Ascending aorta (tissue), 2 donors: ENCODE measurements around the gene BABAM2. TPM values are rescaled to one million over a fixed set of nuclear protein-coding genes. Genes with fewer than 3 reads are reported as not detected.

Experiments
- DNase-seq, 2 donors: peaks; one replicate each; pipeline ENCODE4 v3.0.0-alpha.2; 2019; ENCODE audit warnings: low spot score in 2 of 2
- H3K27ac ChIP-seq, 2 donors: fragments of 200-600 bp; sonication (generic); one replicate each; pipeline ENCODE4 v1.5.1; 2016 to 2017; ENCODE audit warnings: mild to moderate bottlenecking in 1 of 2
- H3K27me3 ChIP-seq: fragments of 200-600 bp; sonication (generic); one replicate; pipeline ENCODE4 v1.5.1; 2017
- H3K36me3 ChIP-seq, 2 donors: fragments of 200-600 bp; sonication (generic); one replicate each; pipeline ENCODE4 v1.5.1; 2016
- H3K4me1 ChIP-seq, 2 donors: fragments of 200-600 bp; sonication (generic); one replicate each; pipeline ENCODE4 v1.5.1; 2016 to 2017; ENCODE audit warnings: mild to moderate bottlenecking in 1 of 2
- H3K4me3 ChIP-seq, 2 donors: fragments of 200-600 bp; sonication (generic); one replicate each; pipeline ENCODE4 v1.5.1; 2016 to 2017; ENCODE audit warnings: mild to moderate bottlenecking in 1 of 2
- H3K9me3 ChIP-seq, 2 donors: fragments of 200-600 bp; sonication (generic); one replicate each; pipeline ENCODE4 v1.5.1; 2016
- intact Hi-C: fragments of 100-400 bp; cut with DNase I; formaldehyde crosslinking; loops from one replicate; pipeline ENCODE4 v1.15.1; 2023
- total RNA-seq: library from RNA; depleted of rRNA; stranded (reverse); fragments of >200 nt; gene quantifications from one replicate; pipeline ENCODE4 v1.1.0, GENCODE V29; 2016
- TF ChIP-seq, protein P1 (sequence below), 3 experiments: fragments of 200-600 bp in 2 of 3; fragments of 450-650 bp in 1 of 3; sonication (generic) in 2 of 3; IDR thresholded peaks; one replicate each; pipeline ENCODE4 v1.5.1; 2016 to 2019; ENCODE audit warnings: antibody characterized with exemption in 3 of 3, mild to moderate bottlenecking in 1 of 3, moderate library complexity in 1 of 3

Gene BABAM2
- total RNA-seq, 1 donor from 2014 or later = 19.6 TPM

DNA sequence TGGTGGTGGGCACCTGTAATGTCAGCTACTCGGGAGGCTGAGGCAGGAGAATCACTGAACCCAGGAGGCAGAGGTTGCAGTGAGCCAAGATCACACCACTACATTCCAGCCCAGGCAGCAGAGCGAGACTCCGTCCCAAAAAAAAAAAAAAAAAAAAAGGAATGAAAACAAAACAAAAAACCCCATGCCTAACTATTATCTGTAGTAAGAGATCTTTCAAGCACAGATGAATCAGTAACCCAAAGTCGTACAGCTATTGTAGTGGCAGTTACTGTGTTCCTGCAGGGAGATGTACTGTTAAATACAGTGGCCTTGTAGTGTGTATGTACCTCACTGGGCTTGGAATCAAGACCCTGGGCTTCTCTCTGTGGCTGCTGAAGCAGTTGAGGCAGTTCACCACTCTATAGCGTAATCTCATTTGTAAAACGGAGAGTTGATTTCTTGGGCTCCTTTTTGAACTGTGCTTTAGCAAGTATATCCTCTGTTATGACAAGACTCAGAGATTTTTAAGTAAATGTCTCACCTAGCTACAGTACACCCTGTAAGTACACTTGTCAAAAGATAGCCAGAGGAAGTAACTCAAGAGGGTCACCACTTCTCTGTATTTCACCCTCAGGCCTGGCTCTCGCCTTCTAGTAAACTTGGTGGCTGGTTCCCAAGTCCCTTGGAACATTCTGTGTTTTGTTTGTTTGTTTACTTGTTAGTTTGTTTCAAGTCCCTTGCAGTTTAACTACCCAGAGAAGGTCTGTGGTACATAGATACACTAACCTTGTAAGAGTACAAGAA, 392.5 kb downstream of the BABAM2 start:
- TF ChIP-seq, protein P1, sequence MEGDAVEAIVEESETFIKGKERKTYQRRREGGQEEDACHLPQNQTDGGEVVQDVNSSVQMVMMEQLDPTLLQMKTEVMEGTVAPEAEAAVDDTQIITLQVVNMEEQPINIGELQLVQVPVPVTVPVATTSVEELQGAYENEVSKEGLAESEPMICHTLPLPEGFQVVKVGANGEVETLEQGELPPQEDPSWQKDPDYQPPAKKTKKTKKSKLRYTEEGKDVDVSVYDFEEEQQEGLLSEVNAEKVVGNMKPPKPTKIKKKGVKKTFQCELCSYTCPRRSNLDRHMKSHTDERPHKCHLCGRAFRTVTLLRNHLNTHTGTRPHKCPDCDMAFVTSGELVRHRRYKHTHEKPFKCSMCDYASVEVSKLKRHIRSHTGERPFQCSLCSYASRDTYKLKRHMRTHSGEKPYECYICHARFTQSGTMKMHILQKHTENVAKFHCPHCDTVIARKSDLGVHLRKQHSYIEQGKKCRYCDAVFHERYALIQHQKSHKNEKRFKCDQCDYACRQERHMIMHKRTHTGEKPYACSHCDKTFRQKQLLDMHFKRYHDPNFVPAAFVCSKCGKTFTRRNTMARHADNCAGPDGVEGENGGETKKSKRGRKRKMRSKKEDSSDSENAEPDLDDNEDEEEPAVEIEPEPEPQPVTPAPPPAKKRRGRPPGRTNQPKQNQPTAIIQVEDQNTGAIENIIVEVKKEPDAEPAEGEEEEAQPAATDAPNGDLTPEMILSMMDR (IDR thresholded peaks at IDR 0.05) = no peak
- intact Hi-C loops = no loop called here
- DNase-seq = no peak
- Histone ChIP-seq H3K27ac (no peak overlapping the region), H3K4me3 (no peak overlapping the region), H3K4me1 (peaks cover 8 to 14% of the 10 kb centered on the region in 2 donors), H3K27me3 (no peaks in the 10 kb centered on the region), H3K36me3 (no peaks in the 10 kb centered on the region), H3K9me3 (no peaks in the 10 kb centered on the region)

DNA sequence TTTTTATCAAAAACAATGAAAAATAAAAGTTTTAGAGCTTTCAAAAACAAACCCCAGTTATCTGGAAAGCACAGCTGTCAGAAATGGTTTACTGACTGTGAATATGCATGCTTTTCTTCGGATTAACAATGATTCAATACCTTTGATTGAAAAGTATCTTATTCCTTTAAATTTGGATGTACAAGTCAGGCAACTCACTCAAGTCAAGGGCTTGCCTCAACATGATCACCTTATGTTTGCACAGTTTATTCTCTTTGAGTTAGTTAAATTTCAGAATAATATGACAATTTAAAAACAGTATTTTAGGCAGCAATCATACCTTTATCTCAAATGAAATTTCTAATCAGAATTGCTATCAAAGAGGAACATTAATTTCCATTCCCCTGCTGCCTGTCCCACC, 393.3 kb downstream of the BABAM2 start:
- intact Hi-C loops = no loop called here
- DNase-seq = no peak
- Histone ChIP-seq H3K9me3 (no peaks in the 10 kb centered on the region), H3K4me1 (peaks cover 8 to 17% of the 10 kb centered on the region in 2 donors), H3K36me3 (no peaks in the 10 kb centered on the region), H3K4me3 (no peak overlapping the region), H3K27ac (no peak overlapping the region), H3K27me3 (no peaks in the 10 kb centered on the region)
- TF ChIP-seq, protein P1 (IDR thresholded peaks at IDR 0.05) = no peak

- no peak overlapping the region for H3K4me3 ChIP-seq
- no peaks in the 10 kb centered on the region for H3K27me3 ChIP-seq
- TF ChIP-seq, protein P1 (IDR thresholded peaks at IDR 0.05) = no peak
- H3K27ac ChIP-seq = peak overlapping the region; percentile 87 to 92
- intact Hi-C loops = loop anchor here (2.0 to 5.0 kb wide), 3 partner anchors 56 to 579 kb away; no protein-coding TSS in a partner anchor
- peaks cover 8 to 17% of the 10 kb centered on the region in 2 donors for H3K4me1 ChIP-seq
- H3K36me3 ChIP-seq = no peaks in the 10 kb centered on the region
- H3K9me3 ChIP-seq = no peaks in the 10 kb centered on the region
- DNase-seq = no peak
These were observed 396.1 kb downstream of the BABAM2 start for GRCh38 chr2:28286678-28287077.

DNA sequence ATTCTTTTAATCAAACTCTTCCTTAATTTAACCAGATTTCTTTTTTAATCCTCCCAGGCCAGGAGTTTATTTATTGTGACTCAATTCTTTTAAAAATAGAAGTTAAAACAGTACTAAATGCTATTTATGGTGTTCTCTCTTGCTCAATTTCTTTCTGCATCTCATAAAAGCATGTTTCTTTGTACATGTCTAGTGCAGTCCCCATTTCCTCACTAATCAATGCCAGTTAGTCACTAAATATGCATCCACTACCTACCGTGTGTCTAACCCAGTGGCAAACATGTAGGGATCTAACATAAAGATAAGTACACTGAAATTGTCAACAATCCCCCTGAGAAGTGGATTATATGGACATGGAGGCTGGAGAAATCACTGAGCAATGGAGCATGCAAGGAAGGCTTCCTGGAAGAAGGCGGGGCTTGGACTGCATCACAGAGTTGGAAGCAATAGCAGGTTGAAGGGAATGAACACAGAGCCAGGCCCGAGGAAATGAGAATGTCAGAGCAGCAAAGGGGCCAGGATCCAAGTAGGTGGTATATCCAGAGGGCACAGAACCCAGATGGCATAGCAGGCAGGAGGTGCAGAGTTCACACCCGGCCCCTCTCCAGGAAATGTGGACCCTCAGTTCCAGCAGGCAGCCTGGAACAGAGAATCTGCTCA, 396.9 kb downstream of the BABAM2 start:
- DNase-seq = peak in 1 of 2 donors; percentile 77
- intact Hi-C loops = loop anchor here (2.0 to 5.0 kb wide), 3 partner anchors 55 to 580 kb away; no protein-coding TSS in a partner anchor
- H3K9me3 ChIP-seq = no peaks in the 10 kb centered on the region
- TF ChIP-seq, protein P1 (IDR thresholded peaks at IDR 0.05) = no peak
- peak overlapping the region; percentile 87 to 92 for H3K27ac ChIP-seq
- H3K36me3 ChIP-seq = no peaks in the 10 kb centered on the region
- H3K4me1 ChIP-seq = peaks cover 8 to 17% of the 10 kb centered on the region in 2 donors
- no peaks in the 10 kb centered on the region for H3K27me3 ChIP-seq
- no peak overlapping the region for H3K4me3 ChIP-seq

DNA sequence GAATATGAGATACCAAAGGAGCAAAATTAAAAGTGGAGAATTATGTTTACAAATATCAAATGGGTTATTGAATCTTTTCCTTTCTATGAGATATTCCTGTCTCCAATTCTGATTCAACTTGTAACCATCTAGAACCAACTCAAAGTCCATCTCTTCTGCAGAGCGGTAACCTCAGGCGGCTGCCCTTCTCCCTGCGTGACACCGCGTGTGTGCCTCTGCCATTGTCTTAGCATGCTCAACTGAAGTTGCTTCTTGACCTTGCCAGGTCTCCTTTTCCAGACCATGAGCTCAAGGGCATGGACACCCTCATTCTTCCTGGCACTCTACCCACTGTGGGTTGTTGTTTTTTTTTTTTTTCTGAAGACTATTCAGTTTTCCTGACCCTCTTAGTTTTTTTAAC, 398.1 kb downstream of the BABAM2 start:
- Histone ChIP-seq H3K27ac (peak overlapping the region; percentile 87 to 92), H3K36me3 (no peaks in the 10 kb centered on the region), H3K4me3 (no peak overlapping the region), H3K9me3 (no peaks in the 10 kb centered on the region), H3K4me1 (peaks cover 8 to 17% of the 10 kb centered on the region in 2 donors), H3K27me3 (no peaks in the 10 kb centered on the region)
- intact Hi-C loops = loop anchor here (5.0 kb wide), 2 partner anchors 54 to 581 kb away; no protein-coding TSS in a partner anchor
- DNase-seq = no peak
- TF ChIP-seq, protein P1 (IDR thresholded peaks at IDR 0.05) = no peak
